OCI-LY1 (cell line): ENCODE results near the gene SOX10.
"Not testable (repeated sequence)": the region's sequence is repeated elsewhere in the genome, so short reads cannot be mapped to it uniquely, and the experiment has no call there.

Source experiments
- CTCF ChIP-seq: fragments of 200-600 bp; sonication (generic), shearing (Covaris generic); IDR thresholded peaks from 2 replicates; pipeline ENCODE4 v1.5.1; 2017; ENCODE audit warnings: mild to moderate bottlenecking, antibody characterized with exemption, low read length, moderate library complexity, mixed read lengths
- EZH2 ChIP-seq: fragments of 200-600 bp; sonication (generic), shearing (Covaris generic); IDR thresholded peaks from 2 replicates; pipeline ENCODE4 v1.8.0; 2017; ENCODE audit warnings: borderline replicate concordance, mixed run types, mild to moderate bottlenecking, antibody characterized with exemption, low read length, moderate library complexity, mixed read lengths

DNA sequence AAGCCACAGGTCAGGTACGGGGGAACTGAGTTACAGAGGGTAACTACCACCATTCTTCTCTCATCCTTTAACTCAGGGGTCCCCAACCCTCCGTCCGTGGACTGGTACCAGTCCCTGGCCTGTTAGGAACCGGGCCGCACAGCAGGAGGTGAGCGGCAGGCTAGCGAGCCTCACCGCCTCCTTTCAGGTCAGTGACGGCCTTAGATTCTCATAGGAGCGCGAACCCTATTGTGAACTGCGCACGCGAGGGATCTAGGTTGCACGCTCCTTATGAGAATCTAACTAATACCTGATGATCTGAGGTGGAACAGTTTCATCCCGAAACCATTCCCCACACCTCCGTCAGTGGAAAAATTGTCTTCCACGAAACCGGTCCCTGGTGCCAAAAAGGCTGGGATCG is 31.7 kb downstream of the SOX10 start:
- not testable (repeated sequence) for TF ChIP-seq CTCF, EZH2
